ENCODE results near the gene CD79A.

Gene CD79A

DNA sequence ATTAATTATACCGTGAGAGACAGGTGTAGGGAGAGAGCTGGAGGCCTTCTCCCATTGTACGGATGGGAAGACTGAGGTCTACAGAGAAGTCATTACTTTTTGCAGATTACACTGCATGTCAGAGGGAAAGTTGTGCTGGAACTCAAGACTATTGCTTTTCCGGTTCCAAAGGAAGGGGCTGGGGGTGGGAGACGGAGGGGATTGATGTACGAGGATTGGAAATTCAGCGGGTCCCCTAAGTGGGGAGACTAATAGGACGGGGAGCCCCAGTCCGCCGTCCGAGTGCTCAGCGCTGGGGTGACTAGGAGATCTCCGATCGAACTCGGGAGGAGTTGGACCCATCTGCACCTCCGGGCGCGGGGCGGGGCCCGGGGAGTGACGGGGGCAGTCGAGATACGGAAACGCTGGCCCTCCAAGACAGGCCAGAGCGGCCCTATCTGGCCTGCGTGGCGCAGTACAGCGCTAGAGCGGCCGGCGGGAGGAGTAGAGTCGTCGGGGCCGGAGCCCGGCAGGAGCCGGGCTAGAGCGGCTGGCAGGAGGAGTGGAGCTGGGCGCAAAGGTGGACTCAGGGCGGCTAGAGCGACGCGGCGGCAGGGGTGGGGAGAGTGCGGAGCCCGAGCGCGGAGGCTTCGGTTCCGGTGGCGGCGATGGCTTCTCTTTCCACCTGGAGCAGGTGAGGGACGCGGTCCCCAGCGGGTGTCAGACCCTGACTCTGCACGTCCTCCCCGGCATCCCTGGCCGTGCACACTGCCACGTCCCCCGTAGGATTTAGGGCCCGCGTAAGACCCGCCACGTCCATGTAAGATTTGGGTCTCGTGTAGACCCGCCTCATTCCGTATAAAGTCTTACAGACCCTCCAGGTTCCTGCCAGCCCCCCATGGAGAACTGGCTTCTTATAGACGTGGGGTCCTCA, 7.0 kb downstream of the CD79A start:
- H3K4me2 ChIP-seq: peak overlapping the region; percentile 82 to 99 (median 98)
- peaks cover 46 to 52% (median 48%) of the 10 kb centered on the region in 11 experiments for H4K20me1 ChIP-seq
- peaks cover 64 to 83% (median 79%) of the 10 kb centered on the region in 10 experiments for H3K4me1 ChIP-seq
- no peak for TF ChIP-seq Cebpa-rat (IDR thresholded peaks at IDR 0.05)
- peak overlapping the region; percentile 86 to 97 (median 95) for H3K9ac ChIP-seq
- H3K4me3 ChIP-seq: peak overlapping the region; percentile 73 to 96 (median 88)
- peak overlapping the region; percentile 76 to 98 (median 96) for H3K27ac ChIP-seq
- no peaks in the 10 kb centered on the region for H3K9me3 ChIP-seq (replicated peaks in 1 of 11)
- no peaks in the 10 kb centered on the region for H3K27me3 ChIP-seq
- peaks cover 14 to 52% (median 29%) of the 10 kb centered on the region in 11 experiments for H3K36me3 ChIP-seq

DNA sequence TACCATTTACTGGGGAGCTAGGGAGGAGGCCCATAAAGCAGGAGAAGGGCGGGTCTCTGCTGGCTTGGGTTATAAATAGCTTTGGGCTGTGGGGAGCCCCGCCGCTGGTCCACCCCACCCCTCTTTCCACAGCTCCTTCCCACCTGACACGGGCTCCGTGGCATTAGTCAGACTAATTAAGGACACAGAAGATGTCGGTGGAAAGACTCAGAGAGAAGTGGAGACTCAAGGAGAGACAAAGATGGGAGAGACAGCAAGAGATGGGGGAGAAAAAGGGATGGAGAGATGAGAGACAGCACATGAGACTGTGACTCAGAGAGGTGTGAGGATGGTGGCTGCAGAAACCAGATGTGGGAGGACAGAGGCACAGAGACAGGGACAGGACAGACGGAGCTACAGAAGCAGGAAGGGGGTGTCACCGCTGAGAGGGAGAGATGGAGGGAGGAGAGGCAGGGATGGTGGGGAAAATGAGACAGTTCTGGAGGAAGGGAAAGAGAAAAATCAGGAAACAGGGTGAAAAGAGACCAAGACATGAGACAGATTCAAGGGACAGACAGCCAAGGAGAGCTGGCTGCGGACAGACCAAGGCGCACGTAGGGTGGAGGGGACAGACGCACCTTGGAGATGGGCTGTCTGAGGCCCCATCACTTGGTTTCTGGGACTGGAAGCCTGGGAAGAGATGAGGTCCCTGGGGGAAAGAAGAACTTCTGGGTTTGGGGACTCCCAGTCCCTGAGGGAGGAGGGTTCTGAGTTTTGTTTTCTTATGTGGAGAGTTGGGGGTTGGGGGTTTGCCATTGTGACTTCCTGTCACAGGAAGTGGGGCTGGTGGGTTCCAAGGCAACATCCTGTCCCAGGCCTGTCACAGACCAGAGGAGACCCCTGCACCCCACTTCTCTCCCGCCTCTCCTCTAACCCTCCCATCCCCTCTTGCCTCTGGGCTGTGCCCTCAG, 10.0 kb downstream of the CD79A start:
- H3K4me3 ChIP-seq: peak overlapping the region in 9 of 10 experiments; percentile 20 to 94 (median 50); a peak in 18 of 20 replicates
- H3K9me3 ChIP-seq (replicated peaks in 1 of 11): no peaks in the 10 kb centered on the region
- H4K20me1 ChIP-seq: peaks cover 61 to 79% (median 77%) of the 10 kb centered on the region in 11 experiments
- no peak for TF ChIP-seq Cebpa-rat (IDR thresholded peaks at IDR 0.05)
- peak overlapping the region; percentile 61 to 97 (median 86) for H3K9ac ChIP-seq
- H3K4me1 ChIP-seq: peaks cover 46 to 80% (median 72%) of the 10 kb centered on the region in 10 experiments
- no peaks in the 10 kb centered on the region for H3K27me3 ChIP-seq
- peak overlapping the region in 10 of 11 experiments; percentile 50 to 98 (median 80); a peak in 19 of 22 replicates for H3K27ac ChIP-seq
- H3K36me3 ChIP-seq: peaks cover 29 to 64% (median 48%) of the 10 kb centered on the region in 11 experiments
- H3K4me2 ChIP-seq: peak overlapping the region; percentile 82 to 99 (median 98)

DNA sequence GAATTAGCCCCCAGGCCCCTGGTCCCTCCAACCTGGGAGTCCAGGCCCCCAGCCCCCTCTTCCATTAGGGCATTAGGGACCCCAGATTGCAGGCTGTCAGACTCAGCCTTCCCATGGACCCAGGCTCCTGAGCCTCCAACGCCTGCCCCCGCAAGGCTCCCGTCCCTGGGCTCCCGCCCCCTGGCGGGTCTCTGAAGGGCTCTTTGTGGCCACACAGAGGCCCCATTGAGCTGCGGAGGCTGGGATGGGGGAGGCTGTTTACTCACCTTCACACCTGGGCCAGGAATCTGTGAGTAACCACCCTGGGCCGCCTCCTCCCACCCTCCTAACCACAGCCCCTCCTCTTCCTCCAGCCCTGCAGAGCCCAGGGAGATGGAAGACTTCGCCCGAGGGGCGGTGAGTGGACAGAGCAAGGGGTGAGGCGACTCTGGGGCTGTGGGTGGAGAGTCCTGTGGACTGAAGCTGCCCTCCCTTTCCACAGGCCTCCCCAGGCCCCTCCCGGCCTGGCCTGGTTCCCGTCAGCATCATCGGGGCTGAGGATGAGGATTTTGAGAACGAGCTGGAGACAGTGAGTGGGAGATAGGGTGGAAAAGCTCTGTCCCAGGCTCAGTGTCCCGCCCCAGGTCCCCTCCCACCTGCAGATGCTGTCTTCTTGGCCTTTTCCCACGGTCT, 10.8 kb downstream of the CD79A start:
- H3K36me3 ChIP-seq: peaks cover 37 to 72% (median 55%) of the 10 kb centered on the region in 11 experiments
- H3K9me3 ChIP-seq (replicated peaks in 1 of 11): no peaks in the 10 kb centered on the region
- peaks cover 62 to 87% (median 85%) of the 10 kb centered on the region in 11 experiments for H4K20me1 ChIP-seq
- peak overlapping the region in 8 of 10 experiments; percentile 37 to 94 (median 52); a peak in 16 of 20 replicates for H3K4me3 ChIP-seq
- H3K27ac ChIP-seq: peak overlapping the region in 10 of 11 experiments; percentile 50 to 98 (median 80); a peak in 19 of 22 replicates
- no peak for TF ChIP-seq Cebpa-rat (IDR thresholded peaks at IDR 0.05)
- no peaks in the 10 kb centered on the region for H3K27me3 ChIP-seq
- peak overlapping the region; percentile 61 to 97 (median 86); a peak in 21 of 22 replicates for H3K9ac ChIP-seq
- H3K4me2 ChIP-seq: peak overlapping the region; percentile 82 to 99 (median 98)
- peaks cover 42 to 81% (median 73%) of the 10 kb centered on the region in 10 experiments for H3K4me1 ChIP-seq

DNA sequence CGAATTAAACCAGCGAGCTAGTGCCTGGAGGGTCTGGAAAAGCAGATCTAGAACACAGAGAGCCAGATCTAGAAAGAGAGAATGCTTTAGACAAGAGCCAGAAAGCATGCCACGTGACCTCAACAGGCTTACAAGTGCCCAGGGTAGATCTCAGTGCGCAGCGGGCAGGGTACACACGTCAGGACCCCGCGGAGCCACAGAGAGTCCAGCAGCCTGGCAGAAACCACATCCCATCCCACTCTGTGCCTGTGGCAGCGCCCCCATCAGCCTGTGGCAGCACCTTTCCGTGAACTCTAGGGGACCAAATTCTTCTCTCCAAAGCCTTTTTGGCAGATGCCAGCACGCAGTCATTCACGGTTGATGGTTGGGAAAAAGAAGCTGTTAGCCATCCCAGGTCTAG, 11.8 kb downstream of the CD79A start:
- Histone ChIP-seq H3K9me3 (replicated peaks in 1 of 11) (no peaks in the 10 kb centered on the region), H3K9ac (peak overlapping the region in 4 of 11 experiments; percentile 5 to 95 (median 24); a peak in 3 of 22 replicates), H4K20me1 (peaks cover 62 to 92% (median 87%) of the 10 kb centered on the region in 11 experiments), H3K36me3 (peaks cover 38 to 76% (median 58%) of the 10 kb centered on the region in 11 experiments), H3K27me3 (no peaks in the 10 kb centered on the region), H3K4me3 (no peak overlapping the region), H3K4me1 (peaks cover 42 to 84% (median 75%) of the 10 kb centered on the region in 10 experiments), H3K4me2 (no peak overlapping the region; a peak in 1 of 22 replicates), H3K27ac (peak overlapping the region in 2 of 11 experiments; percentile 29 to 40; a peak in 3 of 22 replicates)
- TF ChIP-seq Cebpa-rat (IDR thresholded peaks at IDR 0.05): no peak

DNA sequence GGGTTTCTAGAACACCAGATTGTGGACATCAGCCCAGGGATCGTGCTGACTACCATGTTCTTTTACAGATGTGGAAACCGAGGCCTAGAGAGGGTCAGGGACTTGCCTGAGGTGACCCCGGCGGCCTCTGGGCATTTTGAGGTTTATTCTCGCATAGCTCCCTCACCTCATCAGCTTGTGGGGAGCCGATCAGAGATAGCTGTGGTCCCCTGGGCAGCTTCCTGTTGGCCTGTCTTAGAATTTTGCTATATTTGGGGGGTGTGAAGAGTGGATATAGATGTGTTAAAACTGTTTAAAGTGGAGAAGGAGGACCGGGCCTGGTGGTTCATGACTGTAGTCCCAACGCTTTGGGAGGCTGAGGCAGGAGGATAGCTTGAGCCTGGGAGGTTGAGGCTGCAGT, 12.8 kb downstream of the CD79A start:
- Histone ChIP-seq H3K27ac (no peak overlapping the region), H3K36me3 (peaks cover 47 to 85% (median 67%) of the 10 kb centered on the region in 11 experiments), H3K4me1 (peaks cover 37 to 79% (median 71%) of the 10 kb centered on the region in 10 experiments)

DNA sequence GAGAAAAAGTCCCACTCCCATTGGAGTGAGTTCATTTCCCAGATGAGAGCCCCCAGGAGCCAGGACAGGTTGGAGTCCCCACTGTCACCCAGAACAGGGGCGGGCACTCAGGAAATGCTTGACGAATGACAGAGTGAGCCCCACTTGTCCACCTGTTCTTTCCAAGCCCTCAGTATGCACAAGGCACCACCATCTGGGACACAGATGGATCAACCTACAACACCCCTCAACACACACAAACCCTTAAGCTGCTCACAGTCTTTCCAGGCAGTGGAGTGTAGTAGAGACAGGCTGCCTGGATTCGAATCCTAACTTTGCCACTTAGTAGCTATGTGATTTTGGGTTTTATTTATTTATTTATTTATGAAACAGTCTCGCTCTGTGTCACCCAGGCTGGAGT, 13.9 kb downstream of the CD79A start:
- H3K36me3 ChIP-seq: peaks cover 58 to 85% (median 70%) of the 10 kb centered on the region in 11 experiments
- H3K9ac ChIP-seq: no peak overlapping the region; a peak in 1 of 22 replicates
- no peak overlapping the region for H3K27ac ChIP-seq
- H4K20me1 ChIP-seq: peaks cover 46 to 94% (median 85%) of the 10 kb centered on the region in 11 experiments
- H3K9me3 ChIP-seq (replicated peaks in 1 of 11): no peaks in the 10 kb centered on the region
- no peak overlapping the region for H3K4me3 ChIP-seq
- peaks cover 27 to 68% (median 61%) of the 10 kb centered on the region in 10 experiments for H3K4me1 ChIP-seq
- no peak for TF ChIP-seq Cebpa-rat (IDR thresholded peaks at IDR 0.05)
- H3K4me2 ChIP-seq: 0 out of 22 replicates have a peak overlapping the region, but pooled peaks of 1 of the 11 experiments have one; percentile 29
- H3K27me3 ChIP-seq: no peaks in the 10 kb centered on the region

More for the DNA sequence above, 12.8 kb downstream of the CD79A start:
- Histone ChIP-seq H3K27me3 (no peaks in the 10 kb centered on the region), H4K20me1 (peaks cover 56 to 94% (median 87%) of the 10 kb centered on the region in 11 experiments), H3K4me3 (no peak overlapping the region), H3K9me3 (replicated peaks in 1 of 11) (no peaks in the 10 kb centered on the region), H3K9ac (no peak overlapping the region; a peak in 1 of 22 replicates), H3K4me2 (no peak overlapping the region)
- no peak for TF ChIP-seq Cebpa-rat (IDR thresholded peaks at IDR 0.05)

DNA sequence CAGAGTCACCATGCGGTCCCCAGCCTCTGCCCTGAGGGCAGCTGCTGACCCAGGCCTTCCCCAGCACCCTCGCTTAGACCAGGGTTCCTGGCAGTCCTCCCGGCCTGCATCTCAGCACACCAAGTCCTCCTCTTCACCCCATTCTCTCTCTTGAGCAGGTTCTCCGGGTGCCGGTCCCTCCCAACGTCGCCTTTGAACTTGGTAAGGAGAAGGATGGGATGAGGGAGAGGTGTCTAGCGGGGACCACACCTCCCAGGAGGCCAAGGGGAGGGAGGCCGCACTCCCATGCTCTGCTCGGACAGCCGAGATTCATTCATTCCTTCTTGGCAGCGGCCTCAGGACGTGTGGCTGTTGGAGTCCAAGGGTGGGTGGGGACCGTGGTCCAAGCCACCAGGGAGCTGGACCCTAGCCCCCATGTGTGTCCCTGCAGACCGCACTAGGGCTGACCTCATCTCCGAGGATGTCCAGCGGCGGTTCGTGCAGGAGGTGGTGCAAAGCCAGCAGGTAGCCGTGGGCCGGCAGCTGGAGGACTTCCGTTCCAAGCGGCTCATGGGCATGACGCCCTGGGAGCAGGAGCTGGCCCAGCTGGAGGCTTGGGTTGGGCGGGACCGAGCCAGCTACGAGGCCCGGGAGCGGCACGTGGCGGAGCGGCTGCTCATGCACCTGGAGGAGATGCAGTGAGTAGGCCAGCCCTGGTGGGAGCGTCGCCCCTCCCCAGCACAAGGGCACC, 15.3 kb downstream of the CD79A start:
- no peaks in the 10 kb centered on the region for H3K9me3 ChIP-seq (replicated peaks in 1 of 11)
- H3K27ac ChIP-seq: peak overlapping the region in 6 of 11 experiments; percentile 5 to 23 (median 15); a peak in 6 of 22 replicates
- H3K4me2 ChIP-seq: peak overlapping the region in 7 of 11 experiments; percentile 5 to 29 (median 19); a peak in 8 of 22 replicates
- no peak overlapping the region for H3K4me3 ChIP-seq
- H3K4me1 ChIP-seq: peaks cover 13 to 54% (median 47%) of the 10 kb centered on the region in 10 experiments
- no peaks in the 10 kb centered on the region for H3K27me3 ChIP-seq
- H3K9ac ChIP-seq: peak overlapping the region in 8 of 11 experiments; percentile 21 to 55 (median 40); a peak in 10 of 22 replicates
- H3K36me3 ChIP-seq: peaks cover 64 to 85% (median 74%) of the 10 kb centered on the region in 11 experiments
- H4K20me1 ChIP-seq: peaks cover 32 to 88% (median 76%) of the 10 kb centered on the region in 11 experiments
- TF ChIP-seq Cebpa-rat (IDR thresholded peaks at IDR 0.05): no peak
